Mammary epithelial cell (primary cell): ENCODE results near the gene CASKIN1.

Experiments
- EZH2 ChIP-seq: IDR thresholded peaks from 2 replicates; pipeline ENCODE4 v1.6.1; 2012; ENCODE audit warnings: low read length, inconsistent platforms, borderline replicate concordance
- TF ChIP-seq, protein P1 (sequence below), 2 donors: IDR thresholded peaks in 1 of 2; conservative IDR thresholded peaks in 1 of 2; 2 replicates each; pipeline ENCODE4 v1.5.1; 2011 to 2012; ENCODE audit warnings: inconsistent platforms in 2 of 2, low read length in 2 of 2, mild to moderate bottlenecking in 2 of 2, control low read depth in 1 of 2, low read depth in 1 of 2; ENCODE audit not compliant: insufficient read depth in 1 of 2; ENCODE audit errors: extremely low read depth in 1 of 2

GRCh38 chr16:2237102-2237482, 40.7 kb upstream of the CASKIN1 start:
- TF ChIP-seq, protein P1, sequence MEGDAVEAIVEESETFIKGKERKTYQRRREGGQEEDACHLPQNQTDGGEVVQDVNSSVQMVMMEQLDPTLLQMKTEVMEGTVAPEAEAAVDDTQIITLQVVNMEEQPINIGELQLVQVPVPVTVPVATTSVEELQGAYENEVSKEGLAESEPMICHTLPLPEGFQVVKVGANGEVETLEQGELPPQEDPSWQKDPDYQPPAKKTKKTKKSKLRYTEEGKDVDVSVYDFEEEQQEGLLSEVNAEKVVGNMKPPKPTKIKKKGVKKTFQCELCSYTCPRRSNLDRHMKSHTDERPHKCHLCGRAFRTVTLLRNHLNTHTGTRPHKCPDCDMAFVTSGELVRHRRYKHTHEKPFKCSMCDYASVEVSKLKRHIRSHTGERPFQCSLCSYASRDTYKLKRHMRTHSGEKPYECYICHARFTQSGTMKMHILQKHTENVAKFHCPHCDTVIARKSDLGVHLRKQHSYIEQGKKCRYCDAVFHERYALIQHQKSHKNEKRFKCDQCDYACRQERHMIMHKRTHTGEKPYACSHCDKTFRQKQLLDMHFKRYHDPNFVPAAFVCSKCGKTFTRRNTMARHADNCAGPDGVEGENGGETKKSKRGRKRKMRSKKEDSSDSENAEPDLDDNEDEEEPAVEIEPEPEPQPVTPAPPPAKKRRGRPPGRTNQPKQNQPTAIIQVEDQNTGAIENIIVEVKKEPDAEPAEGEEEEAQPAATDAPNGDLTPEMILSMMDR (conservative IDR thresholded peaks at IDR 0.05 in 1 of 2, IDR thresholded peaks at IDR 0.05 in 1 of 2; ENCODE audit: extremely low read depth in 1 of 2, insufficient read depth in 1 of 2, low read depth in 1 of 2, low read length in 2 of 2), result no peak
- no peak for TF ChIP-seq EZH2
